Neural progenitor cell (in vitro differentiated cells): ENCODE measurements around the gene EYA4.

Experiments used
- EZH2 ChIP-seq: fragments of 200-600 bp; sonication (generic); IDR thresholded peaks from 2 replicates; pipeline ENCODE4 v1.6.1; 2017; ENCODE audit warnings: antibody characterized with exemption, mild to moderate bottlenecking, moderate library complexity
- EZH2phosphoT487 ChIP-seq: fragments of 200-600 bp; sonication (generic); IDR thresholded peaks from 2 replicates; pipeline ENCODE4 v1.6.1; 2017; ENCODE audit warnings: antibody characterized with exemption
- TF ChIP-seq, protein P1 (sequence below): fragments of 200-600 bp; sonication (generic); IDR thresholded peaks from 2 replicates; pipeline ENCODE4 v1.5.1; 2017; ENCODE audit warnings: antibody characterized with exemption, mild to moderate bottlenecking

DNA sequence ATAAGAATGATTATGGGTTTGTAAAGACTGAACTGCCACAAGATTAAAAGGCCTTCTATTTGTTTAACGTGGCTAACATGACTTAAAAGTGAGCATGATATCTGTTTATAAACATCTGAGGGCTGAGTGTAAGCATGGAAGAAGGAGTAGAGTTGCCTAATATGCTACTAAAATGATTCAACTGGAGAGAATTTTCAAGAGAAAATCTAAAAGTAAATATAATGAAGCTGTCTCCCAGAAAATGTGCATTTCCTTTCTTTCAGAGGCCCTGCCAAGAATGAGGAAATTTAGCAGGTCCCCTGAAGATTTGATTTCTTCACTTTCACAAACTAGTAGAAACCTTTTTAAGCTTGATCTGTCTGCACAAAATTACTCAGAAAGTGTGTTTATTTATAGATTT is 4.2 kb upstream of the EYA4 start:
- TF ChIP-seq, protein P1, sequence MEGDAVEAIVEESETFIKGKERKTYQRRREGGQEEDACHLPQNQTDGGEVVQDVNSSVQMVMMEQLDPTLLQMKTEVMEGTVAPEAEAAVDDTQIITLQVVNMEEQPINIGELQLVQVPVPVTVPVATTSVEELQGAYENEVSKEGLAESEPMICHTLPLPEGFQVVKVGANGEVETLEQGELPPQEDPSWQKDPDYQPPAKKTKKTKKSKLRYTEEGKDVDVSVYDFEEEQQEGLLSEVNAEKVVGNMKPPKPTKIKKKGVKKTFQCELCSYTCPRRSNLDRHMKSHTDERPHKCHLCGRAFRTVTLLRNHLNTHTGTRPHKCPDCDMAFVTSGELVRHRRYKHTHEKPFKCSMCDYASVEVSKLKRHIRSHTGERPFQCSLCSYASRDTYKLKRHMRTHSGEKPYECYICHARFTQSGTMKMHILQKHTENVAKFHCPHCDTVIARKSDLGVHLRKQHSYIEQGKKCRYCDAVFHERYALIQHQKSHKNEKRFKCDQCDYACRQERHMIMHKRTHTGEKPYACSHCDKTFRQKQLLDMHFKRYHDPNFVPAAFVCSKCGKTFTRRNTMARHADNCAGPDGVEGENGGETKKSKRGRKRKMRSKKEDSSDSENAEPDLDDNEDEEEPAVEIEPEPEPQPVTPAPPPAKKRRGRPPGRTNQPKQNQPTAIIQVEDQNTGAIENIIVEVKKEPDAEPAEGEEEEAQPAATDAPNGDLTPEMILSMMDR: no peak
- TF ChIP-seq EZH2: no peak
- TF ChIP-seq EZH2phosphoT487: no peak
